HG03342 (cell line): ENCODE measurements around the gene TMCO6.
"Not testable (repeated sequence)": the region's sequence is repeated elsewhere in the genome, so short reads cannot be mapped to it uniquely, and the experiment has no call there.

ENCODE experiments used
- ATAC-seq: cut with Tn5 transposase; IDR thresholded peaks from one replicate; pipeline ENCODE4 v1.9.1; 2021; ENCODE audit warnings: mild to moderate bottlenecking, moderate library complexity; ENCODE audit not compliant: unreplicated experiment

The TMCO6 gene

DNA sequence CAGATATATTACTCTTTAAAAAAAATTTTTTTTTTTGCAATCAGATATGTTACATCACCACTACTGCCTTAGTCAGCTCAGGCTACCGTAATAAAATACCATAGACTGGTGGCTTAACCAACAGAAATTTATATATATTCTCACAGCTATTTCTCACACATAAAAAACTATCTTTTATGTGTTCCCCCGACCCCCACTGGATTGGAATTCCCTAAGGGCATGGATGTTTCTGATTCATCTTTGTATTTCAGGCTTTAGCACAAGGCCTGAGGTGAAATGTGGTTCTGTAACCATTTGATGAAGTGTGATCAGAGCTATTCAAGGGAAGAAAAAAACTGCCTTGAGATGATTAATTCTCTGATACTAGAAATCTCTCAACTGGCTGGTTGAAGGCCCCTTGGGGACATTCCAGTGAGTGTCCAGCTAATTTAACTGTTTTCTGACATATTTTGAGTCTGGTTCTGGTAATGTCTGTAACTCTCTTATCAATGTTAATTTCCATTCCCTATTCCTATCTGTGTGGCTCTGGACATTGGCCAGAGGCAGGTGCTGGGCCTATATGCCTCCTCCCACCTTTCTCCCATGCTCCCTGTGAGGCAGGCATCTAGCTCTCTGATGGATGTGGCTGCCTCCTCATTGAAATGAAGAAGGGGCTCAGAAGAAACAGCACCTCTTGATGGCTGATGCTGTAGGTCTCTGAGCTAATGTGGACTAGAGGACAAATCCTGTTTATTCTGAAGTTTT is 8.8 kb upstream of the TMCO6 start:
- no peak for ATAC-seq

DNA sequence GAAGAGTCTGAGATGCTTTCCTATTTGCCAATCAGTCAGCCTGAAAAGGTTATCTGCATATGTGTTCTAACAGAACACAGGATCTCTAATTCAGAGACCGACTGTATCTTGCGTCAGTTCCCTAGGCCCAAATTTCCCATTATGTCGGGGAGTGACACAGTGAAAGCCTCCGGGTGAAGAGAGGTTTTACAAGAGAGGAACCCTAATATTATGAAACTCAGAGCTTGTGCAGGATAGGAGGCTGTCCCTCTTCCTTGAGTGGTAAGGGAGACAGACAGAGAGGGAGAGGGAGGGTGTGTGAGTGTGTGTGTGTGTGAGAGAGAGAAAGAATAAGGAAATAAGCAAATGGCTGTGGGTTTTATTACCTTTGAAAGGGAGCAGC is 8.2 kb upstream of the TMCO6 start:
- ATAC-seq: no peak

GRCh38 chr5:140631831-140632365 is 7.4 kb upstream of the TMCO6 start:
- peak; percentile 44 for ATAC-seq

- peak; percentile 48 for ATAC-seq
Measured at GRCh38 chr5:140632366-140633020, 6.8 kb upstream of the TMCO6 start.

DNA sequence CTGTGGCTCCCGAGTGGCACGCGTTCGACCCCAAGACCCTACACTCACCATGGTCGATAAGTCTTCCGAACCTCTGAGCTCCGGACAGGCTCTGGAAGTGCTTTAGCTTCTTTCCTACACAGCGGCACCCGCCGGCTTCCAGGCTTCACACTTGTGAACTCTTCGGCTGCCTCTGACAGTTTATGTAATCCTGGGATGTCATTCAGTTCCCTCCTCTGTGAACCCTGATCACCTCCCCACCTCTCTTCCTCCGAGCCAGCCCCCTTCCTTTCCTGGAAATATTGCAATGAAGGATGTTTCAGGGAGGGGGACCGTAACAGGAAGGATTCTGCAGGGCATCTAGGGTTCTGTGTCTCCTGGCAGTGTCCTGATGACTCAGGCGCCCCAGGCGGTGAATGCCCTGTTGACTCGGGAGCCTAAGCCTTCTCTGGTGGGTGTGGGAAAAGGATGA is 6.2 kb upstream of the TMCO6 start, which contains the start of gene CD14:
Gene CD14 (minus strand): TSS at position 155 of the 451 bp plus-strand sequence. CDS start 104 bp downstream, at position 51.
- ATAC-seq: peak; percentile 2

- no peak for ATAC-seq
Measured at GRCh38 chr5:140633501-140633900, 5.8 kb upstream of the TMCO6 start.

DNA sequence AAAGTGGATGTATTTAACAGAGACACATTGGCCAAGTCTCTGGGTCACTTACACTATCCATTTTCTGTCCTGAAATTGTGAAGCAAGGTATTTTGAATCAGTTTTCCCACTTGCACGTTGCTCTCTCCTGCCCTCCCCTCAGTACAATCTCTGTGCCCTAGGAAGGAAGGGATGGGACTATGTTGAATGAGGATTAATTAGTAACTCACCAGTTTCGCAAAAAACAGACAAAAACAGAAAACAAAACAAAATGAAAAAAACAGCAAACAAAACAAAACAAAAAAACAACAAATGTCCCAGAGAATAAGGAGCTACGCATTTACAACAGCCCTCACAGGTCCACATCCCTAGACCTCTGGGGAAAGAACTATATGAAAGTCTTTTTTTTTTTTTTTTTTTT is 5.1 kb upstream of the TMCO6 start:
- ATAC-seq: no peak

DNA sequence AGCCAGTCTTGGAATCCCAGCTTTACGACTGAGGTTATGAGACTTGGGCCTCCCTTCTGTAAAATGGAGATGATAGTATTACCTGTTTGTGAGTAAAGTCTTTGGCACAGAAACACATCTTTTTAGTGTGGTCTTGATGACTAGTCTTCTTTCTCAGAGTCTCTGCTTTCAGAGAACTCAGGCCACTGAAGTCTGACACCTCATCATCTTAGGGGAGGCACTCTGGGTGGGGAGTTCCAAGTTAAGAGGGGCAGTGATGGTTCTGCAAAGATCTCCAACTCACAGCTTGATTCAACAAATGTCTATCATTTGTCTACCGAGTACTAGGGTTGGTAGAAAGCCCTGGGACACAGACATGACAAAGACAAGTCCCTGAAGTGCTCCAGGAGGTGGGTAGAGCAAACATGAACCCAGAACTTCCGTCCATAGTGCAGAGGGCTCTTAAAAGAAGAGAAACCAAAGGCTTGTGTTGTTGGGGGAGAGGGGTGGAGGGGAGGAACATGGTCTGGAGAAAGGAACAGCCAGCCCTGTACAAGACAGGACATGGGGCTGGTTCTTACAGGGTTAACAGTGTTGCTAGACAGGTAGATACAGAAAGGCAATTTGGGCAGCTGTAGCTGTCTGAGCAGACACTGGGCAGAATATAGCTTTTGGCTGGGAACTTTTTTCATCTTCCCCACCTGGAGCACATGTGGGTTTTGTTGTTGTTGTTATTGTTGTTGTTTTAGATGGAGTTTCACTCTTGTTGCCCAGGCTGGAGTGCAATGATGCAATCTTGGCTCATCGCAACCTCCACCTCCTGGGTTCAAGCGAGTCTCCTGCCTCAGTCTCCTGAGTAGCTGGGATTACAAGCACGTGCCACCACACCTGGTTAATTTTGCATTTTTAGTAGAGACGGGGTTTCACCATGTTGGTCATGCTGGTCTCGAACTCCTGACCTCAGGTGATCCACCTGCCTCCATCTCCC is 3.7 kb upstream of the TMCO6 start:
- no peak for ATAC-seq

DNA sequence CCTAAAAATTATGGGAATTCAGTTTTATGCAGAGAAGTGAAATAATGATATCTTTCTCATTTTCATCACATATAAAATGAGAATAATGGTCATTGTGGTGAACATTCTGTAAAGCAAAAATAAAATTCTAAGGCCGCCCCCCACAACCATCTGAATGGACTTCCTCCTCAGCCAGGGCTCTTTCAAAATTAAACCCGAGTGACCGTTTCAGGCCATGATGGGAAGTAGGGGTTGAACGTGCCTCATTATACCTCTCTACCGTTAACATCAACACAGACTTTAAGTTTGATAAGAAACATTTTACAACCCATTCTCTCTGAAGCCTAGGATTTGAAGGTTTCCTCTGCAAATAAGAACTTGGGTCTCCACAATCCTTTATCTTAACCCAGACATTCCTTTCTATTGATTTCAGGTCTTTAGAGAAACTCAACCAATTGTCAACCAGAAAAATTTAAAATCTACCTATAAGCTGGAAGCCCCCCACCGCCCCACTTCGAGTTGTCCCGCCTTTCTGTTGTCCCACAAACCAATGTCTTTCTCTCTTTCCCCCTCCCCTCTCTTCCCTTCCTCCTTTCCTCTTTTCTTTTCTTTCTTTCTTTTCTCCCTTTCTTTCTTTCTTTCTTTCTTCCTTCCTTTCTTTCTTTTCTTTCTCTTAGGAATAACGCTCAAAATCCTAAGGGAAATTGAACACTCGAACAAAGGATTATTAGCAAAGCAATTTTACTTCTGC is 1.7 kb upstream of the TMCO6 start:
- no peak for ATAC-seq

- not testable (repeated sequence) for ATAC-seq
Measured at GRCh38 chr5:140638898-140639147, 428 bp upstream of the TMCO6 start.

GRCh38 chr5:140641716-140642115 is 2.5 kb downstream of the TMCO6 start:
- no peak for ATAC-seq

GRCh38 chr5:140642718-140643117 is 3.5 kb downstream of the TMCO6 start:
- no peak for ATAC-seq

- ATAC-seq: peak; percentile 12
Measured at GRCh38 chr5:140647042-140647419, 7.8 kb downstream of the TMCO6 start.

DNA sequence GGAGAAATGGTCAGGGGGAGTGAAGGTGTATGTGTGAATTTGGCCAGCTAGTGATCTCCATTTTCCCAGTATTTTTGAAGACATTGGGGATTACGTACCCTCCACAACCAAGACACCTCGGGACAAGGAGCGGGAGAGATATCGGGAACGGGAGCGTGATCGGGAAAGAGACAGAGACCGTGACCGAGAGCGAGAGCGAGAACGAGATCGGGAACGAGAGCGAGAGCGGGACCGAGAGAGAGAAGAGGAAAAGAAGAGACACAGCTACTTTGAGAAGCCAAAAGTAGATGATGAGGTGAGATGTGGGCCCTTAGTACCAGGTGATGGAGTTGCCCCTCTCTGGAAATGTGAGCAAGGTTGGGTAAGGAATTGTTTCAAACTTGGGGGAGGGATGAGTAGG is 19.6 kb downstream of the TMCO6 start:
- ATAC-seq: no peak

DNA sequence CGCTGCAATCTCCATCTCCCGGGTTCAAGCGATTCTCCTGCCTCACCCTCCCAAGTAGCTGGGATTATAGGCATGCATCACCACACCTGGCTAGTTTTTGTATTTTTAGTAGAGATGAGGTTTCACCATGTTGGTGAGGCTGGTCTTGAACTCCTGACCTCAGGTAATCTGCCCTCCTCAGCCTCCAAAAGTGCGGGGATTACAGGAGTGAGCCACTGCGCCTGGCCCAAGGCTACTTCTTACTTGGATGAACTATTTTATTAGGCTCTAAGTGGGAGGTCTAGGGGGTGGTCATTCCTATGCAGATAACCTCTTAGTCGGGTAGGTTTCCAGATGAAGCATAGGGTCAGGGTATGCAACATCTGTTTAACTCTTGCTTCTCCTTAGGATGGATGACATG is 21.1 kb downstream of the TMCO6 start:
- ATAC-seq: not testable (repeated sequence)

DNA sequence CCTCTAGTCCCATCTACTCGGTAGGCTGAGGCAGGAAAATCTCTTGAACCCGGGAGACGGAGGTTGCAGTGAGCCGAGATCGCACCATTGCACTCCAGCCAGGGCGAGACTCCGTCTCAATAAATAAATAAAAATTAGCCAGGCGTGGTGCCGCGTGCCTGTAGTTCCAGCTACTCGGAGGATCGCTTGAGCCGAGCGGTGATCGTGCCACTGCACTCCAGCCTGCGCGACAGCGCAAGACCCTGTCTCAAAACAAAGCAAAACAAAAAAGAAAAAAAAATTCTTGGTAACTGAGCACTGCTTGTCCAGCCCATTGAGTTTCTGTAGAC is 24.7 kb downstream of the TMCO6 start:
- no peak for ATAC-seq

- peak; percentile 98 for ATAC-seq
Measured at GRCh38 chr5:140664359-140665119, 25.3 kb downstream of the TMCO6 start, which contains the start of gene WDR55. Gene WDR55, plus strand, starts transcription at chr5:140664904. Its CDS starts 9 bp downstream, at chr5:140664913.

DNA sequence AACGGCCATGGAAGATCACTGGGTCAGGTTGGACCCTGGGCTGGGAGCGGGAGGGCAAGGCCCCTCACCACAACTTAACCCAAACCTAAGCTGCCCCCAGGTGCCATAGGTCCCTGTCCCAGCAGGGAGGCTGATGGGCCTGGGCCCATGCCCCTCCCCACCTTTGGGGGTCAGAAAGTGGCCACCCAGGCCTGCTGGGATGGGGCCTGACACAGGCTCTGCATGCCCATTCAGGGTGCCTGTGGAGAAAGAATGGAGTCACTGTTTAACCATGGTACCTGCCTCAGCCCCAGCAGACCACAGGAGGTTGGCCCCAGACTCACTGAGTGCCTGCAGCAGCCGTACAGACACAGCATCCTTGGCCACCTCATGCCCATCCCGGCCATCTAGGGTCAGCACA is 31.8 kb downstream of the TMCO6 start:
- not testable (repeated sequence) for ATAC-seq

DNA sequence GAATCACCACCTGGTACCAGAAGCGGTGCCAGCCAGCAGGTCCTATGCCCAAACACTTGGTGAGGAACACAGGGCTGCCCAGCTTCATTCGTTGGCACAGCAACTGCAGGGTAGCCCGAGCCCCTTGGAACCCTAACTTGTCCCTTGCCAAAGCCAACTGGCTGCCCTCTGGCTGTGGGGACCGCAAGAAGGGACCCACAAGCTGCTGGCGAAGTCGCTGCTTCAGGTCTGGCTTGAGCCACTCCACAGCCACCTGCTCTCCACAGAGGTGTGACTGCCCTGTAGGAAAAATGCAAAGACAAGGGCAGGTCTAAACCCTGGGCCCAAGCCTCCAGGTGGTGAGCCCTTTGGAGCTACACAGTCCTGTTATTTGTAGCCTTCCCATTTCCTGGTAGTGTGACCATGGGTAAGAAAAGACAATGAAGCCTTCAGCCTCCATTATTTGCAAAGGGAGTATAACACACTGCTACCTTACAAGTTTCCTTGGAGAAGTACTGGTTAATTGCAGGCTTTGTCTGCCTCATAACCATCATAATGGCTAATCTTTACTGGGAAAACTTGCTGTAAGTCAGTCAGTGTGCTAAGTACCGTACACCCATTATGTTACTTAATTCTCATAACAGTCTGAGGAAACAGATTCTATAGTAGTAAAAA is 32.3 kb downstream of the TMCO6 start:
- ATAC-seq: no peak
